Measurements from ENCODE around the gene AQP12A. TPM values are rescaled to one million over a fixed set of nuclear protein-coding genes. Genes with fewer than 3 reads are reported as not detected.

The AQP12A gene
- total and polyA plus RNA-seq, 2 donors (not counting 1 experiment from before 2014, with no cell fraction given), result not detected

- no peak overlapping the region for H3K4me3 ChIP-seq (ENCODE audit: control extremely low read depth in 1 of 5, extremely low read depth in 1 of 5, insufficient read depth in 1 of 5, low read depth in 2 of 5, low read length in 4 of 5)
- no peak overlapping the region for H3K9ac ChIP-seq (ENCODE audit: low read length)
- TF ChIP-seq CTCF (IDR thresholded peaks at IDR 0.05), result no peak
- no peak for TF ChIP-seq EZH2 (IDR thresholded peaks at IDR 0.05; ENCODE audit: borderline replicate concordance, insufficient read depth, low read depth, low read length, poor library complexity, severe bottlenecking)
- ChIA-PET POLR2A (no interaction called here), CTCF (no interaction called here)
- Mint-ChIP-seq H3K4me3 (no peak overlapping the region), H3K9me3 (ENCODE audit: insufficient read depth) (no peaks in the 10 kb centered on the region), H3K4me1 (no peaks in the 10 kb centered on the region), H3K27me3 (peaks cover 12% of the 10 kb centered on the region), H3K27ac (no peak overlapping the region)
- DNase-seq, result no peak
- H3K36me3 ChIP-seq (replicated peaks in 1 of 2; ENCODE audit: control extremely low read depth in 1 of 2, control insufficient read depth in 1 of 2, extremely low read depth in 1 of 2, insufficient read depth in 2 of 2, low read length in 1 of 2), result no peaks in the 10 kb centered on the region
- no peak overlapping the region for H2AFZ ChIP-seq (ENCODE audit: insufficient read depth, low read depth, low read length, poor library complexity, severe bottlenecking)
- no peak overlapping the region for H3K27ac ChIP-seq (ENCODE audit: low read length in 2 of 2)
- no peak overlapping the region for H3K4me2 ChIP-seq (replicated peaks; ENCODE audit: low read depth, low read length, poor library complexity, severe bottlenecking)
- H3K79me2 ChIP-seq (ENCODE audit: control insufficient read depth, insufficient read depth, low read length), result no peaks in the 10 kb centered on the region
- H3K27me3 ChIP-seq (replicated peaks in 1 of 4; ENCODE audit: control extremely low read depth in 1 of 4, control insufficient read depth in 3 of 4, insufficient read depth in 4 of 4, low read length in 3 of 4), result peaks cover 0 to 20% (median 2%) of the 10 kb centered on the region in 4 experiments
- H4K20me1 ChIP-seq (ENCODE audit: control insufficient read depth, insufficient read depth, low read length, poor library complexity, severe bottlenecking), result no peaks in the 10 kb centered on the region
- ATAC-seq (ENCODE audit: low read depth), result no peak
- no peaks in the 10 kb centered on the region for H3K4me1 ChIP-seq (ENCODE audit: control insufficient read depth in 2 of 2, insufficient read depth in 2 of 2, low read length in 2 of 2)
- H3K9me3 ChIP-seq (ENCODE audit: control extremely low read depth in 1 of 3, control insufficient read depth in 2 of 3, insufficient read depth in 1 of 3, low read length in 2 of 3), result peaks cover 0 to 17% (median 0%) of the 10 kb centered on the region in 3 donors
- WGBS (ENCODE audit: insufficient coverage), result 87% methylated on average over 15 of the region's 15 CpGs
- intact Hi-C loops (cut with micrococcal nuclease), result no loop called here
These were observed 47.9 kb upstream of the AQP12A start for GRCh38 chr2:240643811-240644150.

GRCh38 chr2:240644171-240644651 lies 47.5 kb upstream of the AQP12A start:
- no peaks in the 10 kb centered on the region for H3K4me1 Mint-ChIP-seq
- peaks cover 0 to 17% (median 0%) of the 10 kb centered on the region in 3 donors for H3K9me3 ChIP-seq (ENCODE audit: control extremely low read depth in 1 of 3, control insufficient read depth in 2 of 3, insufficient read depth in 1 of 3, low read length in 2 of 3)
- ATAC-seq (ENCODE audit: low read depth) (no peak), DNase-seq (no peak)
- H3K4me2 ChIP-seq (replicated peaks; ENCODE audit: low read depth, low read length, poor library complexity, severe bottlenecking), result no peak overlapping the region
- no peak overlapping the region for H3K27ac ChIP-seq (ENCODE audit: low read length in 2 of 2)
- H3K27me3 ChIP-seq (replicated peaks in 1 of 4; ENCODE audit: control extremely low read depth in 1 of 4, control insufficient read depth in 3 of 4, insufficient read depth in 4 of 4, low read length in 3 of 4), result peaks cover 0 to 23% (median 4%) of the 10 kb centered on the region in 4 experiments
- H3K27ac Mint-ChIP-seq, result no peak overlapping the region
- ChIA-PET CTCF (no interaction called here), POLR2A (no interaction called here)
- H3K9me3 Mint-ChIP-seq (ENCODE audit: insufficient read depth), result no peaks in the 10 kb centered on the region
- intact Hi-C loops (cut with micrococcal nuclease), result no loop called here
- no peak overlapping the region for H3K4me3 Mint-ChIP-seq
- H3K79me2 ChIP-seq (ENCODE audit: control insufficient read depth, insufficient read depth, low read length), result no peaks in the 10 kb centered on the region
- 81% methylated on average over 12 of the region's 14 CpGs for WGBS (ENCODE audit: insufficient coverage)
- H2AFZ ChIP-seq (ENCODE audit: insufficient read depth, low read depth, low read length, poor library complexity, severe bottlenecking), result no peak overlapping the region
- no peak for TF ChIP-seq EZH2 (IDR thresholded peaks at IDR 0.05; ENCODE audit: borderline replicate concordance, insufficient read depth, low read depth, low read length, poor library complexity, severe bottlenecking)
- no peaks in the 10 kb centered on the region for H4K20me1 ChIP-seq (ENCODE audit: control insufficient read depth, insufficient read depth, low read length, poor library complexity, severe bottlenecking)
- H3K9ac ChIP-seq (ENCODE audit: low read length), result no peak overlapping the region
- H3K4me3 ChIP-seq (ENCODE audit: control extremely low read depth in 1 of 5, extremely low read depth in 1 of 5, insufficient read depth in 1 of 5, low read depth in 2 of 5, low read length in 4 of 5), result no peak overlapping the region
- peaks cover 14% of the 10 kb centered on the region for H3K27me3 Mint-ChIP-seq
- H3K4me1 ChIP-seq (ENCODE audit: control insufficient read depth in 2 of 2, insufficient read depth in 2 of 2, low read length in 2 of 2), result no peaks in the 10 kb centered on the region
- no peaks in the 10 kb centered on the region for H3K36me3 ChIP-seq (replicated peaks in 1 of 2; ENCODE audit: control extremely low read depth in 1 of 2, control insufficient read depth in 1 of 2, extremely low read depth in 1 of 2, insufficient read depth in 2 of 2, low read length in 1 of 2)
